Astrocyte (in vitro differentiated cells and primary cell): ENCODE measurements around the gene SETD1A. TPM values are rescaled to one million over a fixed set of nuclear protein-coding genes. Genes with fewer than 3 reads are reported as not detected.
A peak's percentile ranks its signal among the peaks of the same experiment; 100 is the strongest.

Source experiments
- DNase-seq: peaks from one replicate; pipeline ENCODE4 v3.0.0-alpha.2; 2010; ENCODE audit warnings: low read depth
- FAIRE-seq: peaks from 2 replicates; lab custom pipeline; 2011; peaks lifted over from hg19 to GRCh38; lab: Jason Lieb, UNC
- H2AFZ ChIP-seq: 2 replicates; pipeline ENCODE4 v1.6.0; 2012; ENCODE audit warnings: low read depth, low read length, inconsistent platforms
- H3K27ac ChIP-seq: 2 replicates; pipeline ENCODE4 v1.5.1; 2011; ENCODE audit warnings: low read depth, low read length, inconsistent platforms
- H3K27me3 ChIP-seq: 2 replicates; pipeline ENCODE4 v1.6.0; 2011; ENCODE audit warnings: low read length, inconsistent platforms; ENCODE audit not compliant: insufficient read depth
- H3K36me3 ChIP-seq: 2 replicates; pipeline ENCODE4 v1.5.1; 2011; ENCODE audit warnings: low read length, inconsistent platforms; ENCODE audit not compliant: insufficient read depth
- H3K4me1 ChIP-seq: 2 replicates; pipeline ENCODE4 v1.5.1; 2011; ENCODE audit warnings: low read length, inconsistent platforms; ENCODE audit not compliant: insufficient read depth
- H3K4me2 ChIP-seq: 2 replicates; pipeline ENCODE4 v1.6.0; 2012; ENCODE audit warnings: low read length, inconsistent platforms
- H3K4me3 ChIP-seq: 2 replicates; pipeline ENCODE4 v1.5.1; 2011; ENCODE audit warnings: low read depth, mild to moderate bottlenecking, low read length, inconsistent platforms; ENCODE audit not compliant: insufficient read depth
- H3K79me2 ChIP-seq: 2 replicates; pipeline ENCODE4 v1.6.0; 2012; ENCODE audit warnings: mild to moderate bottlenecking, low read length, inconsistent platforms; ENCODE audit not compliant: insufficient read depth
- H3K9ac ChIP-seq: 2 replicates; pipeline ENCODE4 v1.6.0; 2012; ENCODE audit warnings: mild to moderate bottlenecking, low read length, inconsistent platforms
- H3K9me3 ChIP-seq: 2 replicates; pipeline ENCODE4 v1.5.1; 2012; ENCODE audit warnings: low read depth, mild to moderate bottlenecking, low read length, inconsistent platforms; ENCODE audit not compliant: insufficient read depth
- H4K20me1 ChIP-seq: 2 replicates; pipeline ENCODE4 v1.6.0; 2012; ENCODE audit warnings: low read length, inconsistent platforms; ENCODE audit not compliant: insufficient read depth
- H3K27ac Mint-ChIP-seq: one replicate; pipeline ENCODE4 v1.8.0; 2021; ENCODE audit warnings: mild to moderate bottlenecking, mixed read lengths; ENCODE audit not compliant: unreplicated experiment
- H3K27me3 Mint-ChIP-seq: one replicate; pipeline ENCODE4 v1.8.0; 2021; ENCODE audit warnings: low read depth, mixed read lengths; ENCODE audit not compliant: unreplicated experiment
- H3K36me3 Mint-ChIP-seq: one replicate; pipeline ENCODE4 v1.8.0; 2021; ENCODE audit warnings: low read depth, mixed read lengths; ENCODE audit not compliant: unreplicated experiment
- H3K4me1 Mint-ChIP-seq: one replicate; pipeline ENCODE4 v1.8.0; 2021; ENCODE audit warnings: low read depth, mixed read lengths; ENCODE audit not compliant: unreplicated experiment
- H3K4me3 Mint-ChIP-seq: one replicate; pipeline ENCODE4 v1.8.0; 2021; ENCODE audit warnings: mild to moderate bottlenecking, moderate library complexity, mixed read lengths; ENCODE audit not compliant: unreplicated experiment
- H3K9me3 Mint-ChIP-seq: one replicate; pipeline ENCODE4 v1.8.0; 2021; ENCODE audit warnings: mild to moderate bottlenecking, mixed read lengths; ENCODE audit not compliant: unreplicated experiment
- CTCF ChIP-seq: IDR thresholded peaks from 2 replicates; pipeline ENCODE4 v1.5.1; 2011; ENCODE audit warnings: low read depth, mild to moderate bottlenecking, inconsistent platforms, low read length, moderate library complexity; ENCODE audit not compliant: insufficient read depth
- EZH2 ChIP-seq: IDR thresholded peaks from 2 replicates; pipeline ENCODE4 v1.6.1; 2012; ENCODE audit warnings: mild to moderate bottlenecking, low read length, inconsistent platforms; ENCODE audit not compliant: insufficient read depth
- total RNA-seq: library from RNA; stranded (reverse); gene quantifications from 2 replicates; pipeline ENCODE4 v1.2.1, GENCODE V29; 2021

SETD1A gene
- total RNA-seq, 1 donor from 2014 or later: 18.7 TPM

- H3K4me1 Mint-ChIP-seq: peaks cover 11% of the 10 kb centered on the region
- DNase-seq (peak; percentile 98), FAIRE-seq (peak; percentile 58)
- no peak for TF ChIP-seq CTCF
- no peak for TF ChIP-seq EZH2
- H3K4me3 Mint-ChIP-seq: peak overlapping the region; percentile 99
- Histone ChIP-seq H3K36me3 (peaks cover 3% of the 10 kb centered on the region), H3K27me3 (no peaks in the 10 kb centered on the region), H3K9me3 (no peaks in the 10 kb centered on the region), H3K4me1 (peaks cover 20% of the 10 kb centered on the region), H3K9ac (peak overlapping the region; percentile 96), H3K79me2 (peaks cover 15% of the 10 kb centered on the region), H3K4me3 (peak overlapping the region; percentile 97), H2AFZ (peak overlapping the region; percentile 98), H3K4me2 (peak overlapping the region; percentile 94), H4K20me1 (peaks cover 26% of the 10 kb centered on the region), H3K27ac (peak overlapping the region; percentile 99)
- H3K27me3 Mint-ChIP-seq: no peaks in the 10 kb centered on the region
- H3K36me3 Mint-ChIP-seq: peaks cover 2% of the 10 kb centered on the region
- no peaks in the 10 kb centered on the region for H3K9me3 Mint-ChIP-seq
- H3K27ac Mint-ChIP-seq: peak overlapping the region; percentile 100
Measured at GRCh38 chr16:30922420-30922959, 35.1 kb upstream of the SETD1A start.

GRCh38 chr16:30922960-30923535, 34.5 kb upstream of the SETD1A start:
- TF ChIP-seq EZH2: no peak
- TF ChIP-seq CTCF: no peak
- peaks cover 15% of the 10 kb centered on the region for H3K79me2 ChIP-seq
- Mint-ChIP-seq H3K4me3 (peak overlapping the region; percentile 99), H3K36me3 (peaks cover 2% of the 10 kb centered on the region), H3K4me1 (peaks cover 11% of the 10 kb centered on the region), H3K27me3 (no peaks in the 10 kb centered on the region), H3K27ac (peak overlapping the region; percentile 100), H3K9me3 (no peaks in the 10 kb centered on the region)
- DNase-seq: peak; percentile 98
- peak; percentile 17 for FAIRE-seq
- peak overlapping the region; percentile 94 for H3K4me2 ChIP-seq
- no peaks in the 10 kb centered on the region for H3K9me3 ChIP-seq
- peak overlapping the region; percentile 97 for H3K4me3 ChIP-seq
- H3K27me3 ChIP-seq: no peaks in the 10 kb centered on the region
- H4K20me1 ChIP-seq: peaks cover 30% of the 10 kb centered on the region
- H3K27ac ChIP-seq: peak overlapping the region; percentile 99
- peaks cover 20% of the 10 kb centered on the region for H3K4me1 ChIP-seq
- peaks cover 3% of the 10 kb centered on the region for H3K36me3 ChIP-seq
- peak overlapping the region; percentile 96 for H3K9ac ChIP-seq
- H2AFZ ChIP-seq: peak overlapping the region; percentile 98

- H2AFZ ChIP-seq: peak within 1 kb of the TSS; percentile 98
- Mint-ChIP-seq H3K36me3 (peaks cover 2% of the 10 kb centered on the region), H3K4me3 (peak within 1 kb of the TSS; percentile 99), H3K9me3 (no peaks in the 10 kb centered on the region), H3K27me3 (no peaks in the 10 kb centered on the region), H3K4me1 (peaks cover 11% of the 10 kb centered on the region), H3K27ac (peak within 1 kb of the TSS; percentile 100)
- H3K27me3 ChIP-seq: no peaks in the 10 kb centered on the region
- DNase-seq: no peak
- H3K36me3 ChIP-seq: peaks cover 3% of the 10 kb centered on the region
- no peak for TF ChIP-seq EZH2
- TF ChIP-seq CTCF: no peak
- H3K27ac ChIP-seq: peak within 1 kb of the TSS; percentile 99
- peak within 1 kb of the TSS; percentile 96 for H3K9ac ChIP-seq
- FAIRE-seq: no peak
- H3K4me2 ChIP-seq: peak within 1 kb of the TSS; percentile 94
- peak within 1 kb of the TSS; percentile 97 for H3K4me3 ChIP-seq
- H3K9me3 ChIP-seq: no peaks in the 10 kb centered on the region
- peaks cover 20% of the 10 kb centered on the region for H3K4me1 ChIP-seq
- H4K20me1 ChIP-seq: peaks cover 34% of the 10 kb centered on the region
- H3K79me2 ChIP-seq: peaks cover 15% of the 10 kb centered on the region
Measured at GRCh38 chr16:30923554-30924075, 33.9 kb upstream of the SETD1A start, which contains the start of gene FBXL19. Gene FBXL19, plus strand, starts transcription at chr16:30923572. Its CDS starts 2,183 bp downstream, at chr16:30925755.
